Smooth muscle cell (in vitro differentiated cells): ENCODE measurements around the gene MED29. TPM values are rescaled to one million over a fixed set of nuclear protein-coding genes. Genes with fewer than 3 reads are reported as not detected.

Experiments used
- DNase-seq: peaks from one replicate; lab custom pipeline; 2025; ENCODE audit not compliant: unreplicated experiment; lab: John Stamatoyannopoulos, UW
- H2AFZ ChIP-seq: fragments of 200-600 bp; sonication (generic); 2 replicates; pipeline ENCODE4 v1.6.0; 2016; ENCODE audit warnings: antibody characterized with exemption, low read depth, mild to moderate bottlenecking
- H3F3A ChIP-seq: fragments of 200-600 bp; sonication (generic); 2 replicates; pipeline ENCODE4 v1.6.0; 2017; ENCODE audit warnings: antibody characterized with exemption, low read depth
- H3K27ac ChIP-seq: fragments of 200-600 bp; sonication (generic); 2 replicates; pipeline ENCODE4 v1.5.1; 2016; ENCODE audit warnings: low read depth, mild to moderate bottlenecking
- H3K27me3 ChIP-seq: fragments of 200-600 bp; sonication (generic); 2 replicates; pipeline ENCODE4 v1.6.1; 2016; ENCODE audit warnings: low read depth, mild to moderate bottlenecking
- H3K36me3 ChIP-seq: fragments of 200-600 bp; sonication (generic); 2 replicates; pipeline ENCODE4 v1.5.1; 2016; ENCODE audit warnings: low read depth
- H3K4me1 ChIP-seq: fragments of 200-600 bp; sonication (generic); 2 replicates; pipeline ENCODE4 v1.5.1; 2016; ENCODE audit warnings: low read depth
- H3K4me2 ChIP-seq: fragments of 200-600 bp; sonication (generic); 2 replicates; pipeline ENCODE4 v1.6.0; 2016; ENCODE audit warnings: mild to moderate bottlenecking
- H3K4me3 ChIP-seq: fragments of 200-600 bp; sonication (generic); 2 replicates; pipeline ENCODE4 v1.5.1; 2016; ENCODE audit warnings: mild to moderate bottlenecking
- H3K79me2 ChIP-seq: fragments of 200-600 bp; sonication (generic); 2 replicates; pipeline ENCODE4 v1.6.0; 2016; ENCODE audit warnings: low read depth, mild to moderate bottlenecking
- H3K9ac ChIP-seq: fragments of 200-600 bp; sonication (generic); 2 replicates; pipeline ENCODE4 v1.6.0; 2016; ENCODE audit warnings: low read depth
- H3K9me3 ChIP-seq: fragments of 200-600 bp; sonication (generic); replicated peaks from 2 replicates; pipeline ENCODE4 v1.5.1; 2016; ENCODE audit warnings: low read depth
- H4K20me1 ChIP-seq: fragments of 200-600 bp; sonication (generic); 2 replicates; pipeline ENCODE4 v1.6.0; 2016; ENCODE audit warnings: low read depth
- CTCF ChIP-seq: fragments of 200-600 bp; sonication (generic); IDR thresholded peaks from 2 replicates; pipeline ENCODE4 v1.5.1; 2017; ENCODE audit warnings: borderline replicate concordance, mild to moderate bottlenecking, antibody characterized with exemption; ENCODE audit not compliant: insufficient read depth, poor library complexity, severe bottlenecking
- WGBS: methylation state at CpG from one replicate; pipeline ENCODE4 v1.1.7; 2016; ENCODE audit warnings: low lambda C conversion rate; 5-methylcytosine and 5-hydroxymethylcytosine counted together
- polyA plus RNA-seq: library from polyadenylated mRNA; unstranded; fragments of >200 nt; fragmentation: Nextera tagmentation; extraction: Ambion mirVana; gene quantifications from 2 replicates; pipeline ENCODE4 v1.2.1, GENCODE V29; 2016
- total RNA-seq: library from RNA; depleted of rRNA; stranded (reverse); fragments of >200 nt; gene quantifications from 2 replicates; pipeline ENCODE4 v1.2.3, GENCODE V29; 2014

Gene MED29
- total and polyA plus RNA-seq, 2 experiments from 2014 or later: 23.0 to 37.7 TPM

- no peaks in the 10 kb centered on the region for H3K9me3 ChIP-seq
- H3K79me2 ChIP-seq: peaks cover 15% of the 10 kb centered on the region
- peaks cover 8% of the 10 kb centered on the region for H3K4me1 ChIP-seq
- H3K4me2 ChIP-seq: peak overlapping the region; percentile 9
- H4K20me1 ChIP-seq: no peaks in the 10 kb centered on the region
- TF ChIP-seq CTCF: peak; percentile 92
- H2AFZ ChIP-seq: no peak overlapping the region
- DNase-seq: peak; percentile 53
- H3K36me3 ChIP-seq: no peaks in the 10 kb centered on the region
- no peaks in the 10 kb centered on the region for H3K27me3 ChIP-seq
- peaks cover 20% of the 10 kb centered on the region for H3F3A ChIP-seq
- no peak overlapping the region for H3K4me3 ChIP-seq
- 46% methylated on average over 17 of the region's 17 CpGs for WGBS
- H3K9ac ChIP-seq: peak overlapping the region; percentile 63
- peak overlapping the region; percentile 89 for H3K27ac ChIP-seq
These were observed 6.5 kb downstream of the MED29 start for GRCh38 chr19:39397360-39398296.

GRCh38 chr19:39398297-39398864 is 7.2 kb downstream of the MED29 start:
- Histone ChIP-seq H3K9ac (peak overlapping the region; percentile 63), H3K27me3 (no peaks in the 10 kb centered on the region), H3K4me3 (no peak overlapping the region)

GRCh38 chr19:39399668-39400050 is 8.5 kb downstream of the MED29 start:
- H3F3A ChIP-seq: peaks cover 33% of the 10 kb centered on the region
- no peak for DNase-seq
- no peak overlapping the region for H3K9ac ChIP-seq
- no peak overlapping the region for H3K4me2 ChIP-seq
- WGBS: 100% methylated on average over 4 of the region's 4 CpGs
- H3K9me3 ChIP-seq: no peaks in the 10 kb centered on the region
- no peak overlapping the region for H3K27ac ChIP-seq
- no peaks in the 10 kb centered on the region for H3K79me2 ChIP-seq
- peaks cover 17% of the 10 kb centered on the region for H3K4me1 ChIP-seq
- no peak overlapping the region for H2AFZ ChIP-seq
- no peaks in the 10 kb centered on the region for H3K36me3 ChIP-seq
- TF ChIP-seq CTCF: no peak
- no peak overlapping the region for H3K4me3 ChIP-seq
- H4K20me1 ChIP-seq: no peaks in the 10 kb centered on the region
- no peaks in the 10 kb centered on the region for H3K27me3 ChIP-seq

More at GRCh38 chr19:39398297-39398864, 7.2 kb downstream of the MED29 start:
- H3K9me3 ChIP-seq: no peaks in the 10 kb centered on the region
- H3K4me1 ChIP-seq: peaks cover 13% of the 10 kb centered on the region
- 80% methylated on average over 11 of the region's 11 CpGs for WGBS
- peak overlapping the region; percentile 89 for H3K27ac ChIP-seq
- peaks cover 8% of the 10 kb centered on the region for H3K79me2 ChIP-seq
- H3F3A ChIP-seq: peaks cover 26% of the 10 kb centered on the region
- peak overlapping the region; percentile 9 for H3K4me2 ChIP-seq
- H2AFZ ChIP-seq: no peak overlapping the region
- no peaks in the 10 kb centered on the region for H3K36me3 ChIP-seq
- H4K20me1 ChIP-seq: no peaks in the 10 kb centered on the region
- TF ChIP-seq CTCF: no peak
- DNase-seq: no peak
